T-cell (primary cell): ENCODE results near the gene KLF17. TPM values are rescaled to one million over a fixed set of nuclear protein-coding genes. Genes with fewer than 3 reads are reported as not detected.

Experiments used
- ATAC-seq, 4 experiments: fragments of 200-7000 bp in 3 of 4; fragments of 150-1000 bp in 1 of 4; cut with Tn5 transposase; replicated peaks in 1 of 4; 1 replicate in 3 of 4; 2 replicates in 1 of 4; pipeline ENCODE4 v1.10.0; 2021; ENCODE audit warnings: moderate library complexity in 3 of 4, mild to moderate bottlenecking in 2 of 4, moderate number of reproducible peaks in 1 of 4
- CTCF ChIA-PET, 2 donors: fragments of 300-600 bp; sonication (Branson Sonifier 250); formaldehyde crosslinking; loops; one replicate each; lab custom pipeline; 2022; ENCODE audit warnings: antibody characterized with exemption in 2 of 2; lab: Charles Lee
- POLR2A ChIA-PET, 2 donors: fragments of 300-600 bp; sonication (Branson Sonifier 250); formaldehyde crosslinking; loops; one replicate each; lab custom pipeline; 2022; ENCODE audit warnings: antibody characterized with exemption in 2 of 2; lab: Charles Lee
- DNase-seq, 35 experiments: peaks; one replicate each; pipeline versions ENCODE4 v3.0.0 to v3.0.0-alpha.2; 2013 to 2023
- H3K27ac ChIP-seq: one replicate; pipeline ENCODE4 v1.5.1; 2013; ENCODE audit warnings: low read length
- H3K27me3 ChIP-seq, 2 experiments: replicated peaks in 1 of 2; 1 replicate in 1 of 2; 2 replicates in 1 of 2; pipeline versions ENCODE4 v1.6.1 to v1.7.0; 2013; ENCODE audit warnings: low read length in 1 of 2, mixed read lengths in 1 of 2; ENCODE audit not compliant: control insufficient read depth in 2 of 2, insufficient read depth in 2 of 2; ENCODE audit errors: extremely low read depth in 1 of 2
- H3K36me3 ChIP-seq, 2 donors: 1 replicate in 1 of 2; 2 replicates in 1 of 2; pipeline versions ENCODE4 v1.6.1 to v1.7.0; 2013; ENCODE audit warnings: low read length in 1 of 2; ENCODE audit not compliant: control insufficient read depth in 2 of 2, insufficient read depth in 1 of 2; ENCODE audit errors: extremely low read depth in 1 of 2
- H3K4me1 ChIP-seq, 2 experiments: 1 replicate in 1 of 2; 2 replicates in 1 of 2; pipeline versions ENCODE4 v1.6.1 to v1.7.0; 2013; ENCODE audit warnings: low read length in 2 of 2, mixed read lengths in 1 of 2; ENCODE audit not compliant: insufficient read depth in 2 of 2, control insufficient read depth in 1 of 2; ENCODE audit errors: extremely low read depth in 1 of 2
- H3K4me3 ChIP-seq, 2 donors: 1 replicate in 1 of 2; 2 replicates in 1 of 2; pipeline versions ENCODE4 v1.5.1 to v1.7.0; 2013; ENCODE audit warnings: mild to moderate bottlenecking in 2 of 2, low read length in 1 of 2, moderate library complexity in 1 of 2; ENCODE audit not compliant: control insufficient read depth in 1 of 2; ENCODE audit errors: extremely low read depth in 1 of 2
- H3K9me3 ChIP-seq: 2 replicates; pipeline ENCODE4 v1.7.0; 2013
- H3K27ac Mint-ChIP-seq, 2 donors: one replicate each; pipeline ENCODE4 v1.8.0; 2020 to 2021; ENCODE audit warnings: mild to moderate bottlenecking in 2 of 2, mixed read lengths in 2 of 2
- H3K27me3 Mint-ChIP-seq, 2 donors: one replicate each; pipeline ENCODE4 v1.8.0; 2021 to 2022; ENCODE audit warnings: mixed read lengths in 2 of 2
- H3K36me3 Mint-ChIP-seq: one replicate; pipeline ENCODE4 v1.8.0; 2021; ENCODE audit warnings: mixed read lengths
- H3K4me1 Mint-ChIP-seq, 3 donors: one replicate each; pipeline ENCODE4 v1.8.0; 2020 to 2022; ENCODE audit warnings: mixed read lengths in 3 of 3, mild to moderate bottlenecking in 1 of 3
- H3K4me3 Mint-ChIP-seq, 3 donors: one replicate each; pipeline ENCODE4 v1.8.0; 2020 to 2022; ENCODE audit warnings: mild to moderate bottlenecking in 3 of 3, mixed read lengths in 3 of 3, moderate library complexity in 3 of 3
- H3K9me3 Mint-ChIP-seq, 3 donors: one replicate each; pipeline ENCODE4 v1.8.0; 2020 to 2022; ENCODE audit warnings: mixed read lengths in 3 of 3
- WGBS: methylation state at CpG from one replicate; pipeline ENCODE4 v1.1.5; 2013; ENCODE audit warnings: missing lambda C conversion rate; ENCODE audit not compliant: insufficient coverage; 5-methylcytosine and 5-hydroxymethylcytosine counted together
- total RNA-seq, 35 experiments: library from RNA in 6 of 35; stranded (reverse) in 6 of 35; fragments of 120-200 nt in 1 of 35; gene quantifications; one replicate each; pipeline versions ENCODE4 v1.2.1 to v1.2.4 and lab custom pipeline; 2013 to 2026

Gene KLF17
- total RNA-seq, 5 donors from 2014 or later (not counting 1 experiment from before 2014, with no cell fraction given), result not detected

DNA sequence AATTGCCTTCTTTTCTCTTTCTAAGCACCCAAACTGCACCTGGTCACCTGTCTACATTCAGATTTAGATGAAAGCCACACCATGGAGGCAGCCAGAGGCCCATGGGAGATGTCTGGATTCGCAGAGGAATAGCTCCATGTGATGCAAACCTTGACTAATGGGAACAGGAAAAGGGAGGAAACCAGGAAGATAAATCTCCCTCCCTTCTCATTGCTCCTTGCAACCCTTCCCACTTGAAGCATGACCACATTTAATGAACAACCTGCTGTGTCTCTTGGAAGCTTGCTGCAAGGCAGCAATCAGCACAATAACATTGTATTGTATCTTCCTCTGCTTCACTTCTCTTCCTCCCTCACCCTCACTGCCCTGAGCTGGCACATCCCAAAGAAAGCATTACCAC, 42.6 kb upstream of the KLF17 start:
- H3K4me1 ChIP-seq, result no peaks in the 10 kb centered on the region
- Mint-ChIP-seq H3K27ac (no peak overlapping the region), H3K9me3 (no peaks in the 10 kb centered on the region), H3K4me1 (no peaks in the 10 kb centered on the region), H3K4me3 (no peak overlapping the region), H3K36me3 (no peaks in the 10 kb centered on the region), H3K27me3 (peaks cover 8 to 16% of the 10 kb centered on the region in 2 donors)
- no peak for ATAC-seq
- peaks cover 0 to 12% of the 10 kb centered on the region in 2 experiments for H3K27me3 ChIP-seq
- H3K4me3 ChIP-seq, result no peak overlapping the region
- DNase-seq, result no peak
- POLR2A ChIA-PET, result interaction anchor here in 1 of 2 donors (0.6 kb wide), 1 partner anchor 28 kb away, joined by 3 read pairs; no protein-coding TSS in a partner anchor
- WGBS, result no CpG with 5 or more reads among the region's 1 CpG
- CTCF ChIA-PET, result no interaction called here
- H3K36me3 ChIP-seq, result no peaks in the 10 kb centered on the region
- no peaks in the 10 kb centered on the region for H3K9me3 ChIP-seq
- no peak overlapping the region for H3K27ac ChIP-seq

GRCh38 chr1:44077421-44077820, 41.2 kb upstream of the KLF17 start:
- H3K36me3 Mint-ChIP-seq, result no peaks in the 10 kb centered on the region
- Histone ChIP-seq H3K36me3 (no peaks in the 10 kb centered on the region), H3K4me3 (no peak overlapping the region), H3K27me3 (peaks cover 0 to 6% of the 10 kb centered on the region in 2 experiments), H3K9me3 (no peaks in the 10 kb centered on the region), H3K4me1 (no peaks in the 10 kb centered on the region), H3K27ac (no peak overlapping the region)
- 86% methylated on average over 5 of the region's 5 CpGs for WGBS
- POLR2A ChIA-PET, result no interaction called here
- no peaks in the 10 kb centered on the region for H3K9me3 Mint-ChIP-seq
- no peaks in the 10 kb centered on the region for H3K4me1 Mint-ChIP-seq
- DNase-seq (no peak), ATAC-seq (no peak)
- peaks cover 6 to 14% of the 10 kb centered on the region in 2 donors for H3K27me3 Mint-ChIP-seq
- H3K4me3 Mint-ChIP-seq, result no peak overlapping the region
- no peak overlapping the region for H3K27ac Mint-ChIP-seq
- CTCF ChIA-PET, result no interaction called here

DNA sequence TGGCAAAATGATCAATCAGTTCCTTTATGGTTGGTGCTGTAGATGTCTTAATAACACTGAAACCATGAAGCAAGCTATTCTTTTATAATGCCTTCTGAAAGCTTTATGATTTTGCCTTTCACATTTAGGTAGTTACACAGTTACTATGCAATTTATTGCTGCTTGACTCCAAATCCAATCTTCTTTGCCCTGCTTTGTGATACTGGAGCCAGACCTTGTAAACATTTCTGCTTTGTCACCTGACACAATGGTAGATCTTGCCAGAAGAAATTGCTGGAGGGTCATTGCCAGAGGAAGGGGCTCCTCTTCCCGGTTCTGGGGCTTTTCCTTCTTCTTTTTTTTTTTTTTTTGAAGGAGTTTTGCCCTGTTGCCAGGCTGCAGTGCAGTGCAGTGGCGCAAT, 40.5 kb upstream of the KLF17 start:
- DNase-seq, result no peak
- no peak for ATAC-seq
- H3K4me3 ChIP-seq, result no peak overlapping the region
- H3K27me3 Mint-ChIP-seq, result peaks cover 9 to 16% of the 10 kb centered on the region in 2 donors
- no peak overlapping the region for H3K27ac ChIP-seq
- H3K4me1 ChIP-seq, result no peaks in the 10 kb centered on the region
- no peaks in the 10 kb centered on the region for H3K36me3 Mint-ChIP-seq
- no peaks in the 10 kb centered on the region for H3K36me3 ChIP-seq
- H3K9me3 Mint-ChIP-seq, result no peaks in the 10 kb centered on the region
- peaks cover 0 to 8% of the 10 kb centered on the region in 2 experiments for H3K27me3 ChIP-seq
- ChIA-PET CTCF (no interaction called here), POLR2A (no interaction called here)
- no peaks in the 10 kb centered on the region for H3K9me3 ChIP-seq
- no peaks in the 10 kb centered on the region for H3K4me1 Mint-ChIP-seq
- H3K4me3 Mint-ChIP-seq, result no peak overlapping the region
- WGBS, result 100% methylated on average over 1 of the region's 2 CpGs
- H3K27ac Mint-ChIP-seq, result no peak overlapping the region

DNA sequence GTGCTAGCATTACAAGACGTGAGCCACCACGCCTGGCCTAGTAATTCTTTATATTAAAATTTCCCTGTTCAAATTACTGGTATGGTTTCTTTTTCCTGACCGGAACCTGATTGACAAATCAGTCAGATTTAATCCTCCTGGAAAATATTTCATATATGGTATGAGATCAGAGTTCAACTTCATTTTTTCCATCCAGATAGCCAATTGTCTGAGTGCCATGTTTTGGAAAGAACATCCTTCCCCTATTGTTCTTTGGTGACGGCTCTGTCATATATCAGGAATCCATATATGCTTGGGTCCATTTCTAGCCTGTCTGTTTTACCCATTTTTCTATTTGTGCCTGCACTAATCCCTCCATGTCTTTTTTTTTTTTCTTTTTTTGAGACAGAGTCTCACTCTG, 39.1 kb upstream of the KLF17 start:
- WGBS, result no CpG with 5 or more reads among the region's 4 CpGs
- CTCF ChIA-PET, result no interaction called here
- no peak overlapping the region for H3K4me3 Mint-ChIP-seq
- Histone ChIP-seq H3K9me3 (no peaks in the 10 kb centered on the region), H3K4me1 (no peaks in the 10 kb centered on the region), H3K36me3 (no peaks in the 10 kb centered on the region), H3K4me3 (no peak overlapping the region), H3K27me3 (peaks cover 0 to 15% of the 10 kb centered on the region in 2 experiments), H3K27ac (no peak overlapping the region)
- H3K9me3 Mint-ChIP-seq, result no peaks in the 10 kb centered on the region
- no peaks in the 10 kb centered on the region for H3K4me1 Mint-ChIP-seq
- H3K27ac Mint-ChIP-seq, result no peak overlapping the region
- no peaks in the 10 kb centered on the region for H3K36me3 Mint-ChIP-seq
- H3K27me3 Mint-ChIP-seq, result peaks cover 9 to 24% of the 10 kb centered on the region in 2 donors
- ATAC-seq, result no peak
- no peak for DNase-seq
- POLR2A ChIA-PET, result no interaction called here

DNA sequence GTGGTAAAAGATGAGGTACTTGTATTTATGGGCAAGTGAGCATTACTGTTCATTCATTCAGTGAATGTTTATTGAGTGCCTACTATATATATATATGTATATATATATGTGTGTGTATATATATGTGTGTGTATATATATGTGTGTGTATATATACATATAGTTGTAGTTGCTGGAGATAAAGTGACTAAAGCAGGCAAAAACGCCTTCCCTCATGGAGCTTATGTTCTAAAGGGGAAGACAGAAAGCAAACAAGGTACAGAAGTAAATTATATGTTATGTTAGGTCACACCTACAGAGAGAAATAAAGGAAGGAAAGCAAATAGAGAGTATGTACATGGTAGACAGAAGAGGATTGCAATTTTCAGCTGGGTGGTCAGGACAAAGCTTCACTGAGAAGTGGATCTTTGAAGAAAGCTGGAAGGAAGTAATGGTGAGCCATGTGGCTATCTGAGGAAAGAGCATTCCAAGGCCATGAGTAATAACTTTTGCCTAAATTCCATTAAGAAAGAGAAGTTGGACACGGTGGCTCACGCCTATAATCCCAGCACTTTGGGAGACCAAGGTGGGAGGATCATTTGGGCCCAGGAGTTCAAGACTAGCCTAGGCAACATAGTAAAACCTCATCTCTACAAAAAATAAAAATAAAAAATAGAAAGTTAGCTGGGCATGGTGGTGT, 33.5 kb upstream of the KLF17 start:
- H3K4me1 ChIP-seq, result no peaks in the 10 kb centered on the region
- POLR2A ChIA-PET, result interaction anchor here in 1 of 2 donors (0.7 kb wide), 1 partner anchor 242 kb away, joined by 8 read pairs; no protein-coding TSS in a partner anchor

DNA sequence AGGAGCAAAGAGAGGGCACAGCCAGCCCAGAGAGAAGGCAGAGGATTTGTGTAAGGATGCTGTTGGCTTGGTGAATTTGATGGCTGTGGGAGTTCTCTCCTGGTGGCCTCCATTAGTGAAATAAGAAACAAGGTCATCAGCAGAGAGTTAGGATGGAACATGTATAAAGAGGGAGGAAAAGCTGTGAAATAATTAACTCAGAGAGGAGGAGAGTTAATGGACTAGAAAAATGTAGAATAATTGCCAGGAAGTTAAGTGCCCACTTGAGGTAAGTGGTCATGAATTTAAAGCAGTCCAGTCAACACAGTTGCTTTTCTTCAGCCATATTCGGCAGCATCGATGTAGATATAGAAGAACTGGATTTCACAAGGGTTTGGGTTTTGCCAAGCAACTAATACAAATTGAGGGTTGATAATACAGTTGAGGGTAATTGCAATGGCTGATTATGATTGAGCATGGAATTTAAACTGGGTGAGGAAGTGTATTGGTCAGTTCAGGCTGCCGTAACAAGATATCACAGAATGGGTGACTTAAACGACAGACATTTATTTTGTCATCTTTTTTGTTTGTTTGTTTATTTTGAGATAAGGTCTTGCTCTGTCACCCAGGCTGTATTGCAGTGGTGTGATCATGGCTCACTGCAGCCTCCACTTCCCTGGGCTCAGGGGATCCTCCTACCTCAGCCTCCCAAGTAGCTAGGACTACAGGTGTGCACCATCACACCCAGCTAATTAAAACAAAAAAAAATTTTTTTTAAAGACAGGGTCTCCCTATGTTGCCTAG, 31.7 kb upstream of the KLF17 start:
- no CpG with 5 or more reads among the region's 4 CpGs for WGBS
- CTCF ChIA-PET, result no interaction called here
- H3K9me3 Mint-ChIP-seq, result no peaks in the 10 kb centered on the region

More for the DNA sequence above, 33.5 kb upstream of the KLF17 start:
- peaks cover 0 to 16% of the 10 kb centered on the region in 2 experiments for H3K27me3 ChIP-seq
- Mint-ChIP-seq H3K36me3 (no peaks in the 10 kb centered on the region), H3K9me3 (no peaks in the 10 kb centered on the region), H3K4me3 (no peak overlapping the region), H3K4me1 (no peaks in the 10 kb centered on the region), H3K27me3 (peaks cover 30 to 47% of the 10 kb centered on the region in 2 donors), H3K27ac (no peak overlapping the region)
- CTCF ChIA-PET, result interaction anchor here in 1 of 2 donors (0.5 kb wide), 1 partner anchor 26 kb away, joined by 4 read pairs; no protein-coding TSS in a partner anchor
- no peak overlapping the region for H3K4me3 ChIP-seq
- DNase-seq, result no peak
- H3K27ac ChIP-seq, result no peak overlapping the region
- ATAC-seq, result no peak
- no peaks in the 10 kb centered on the region for H3K36me3 ChIP-seq
- WGBS, result 40% methylated on average over 1 of the region's 3 CpGs
- H3K9me3 ChIP-seq, result no peaks in the 10 kb centered on the region

More for the DNA sequence above, 31.7 kb upstream of the KLF17 start:
- Histone ChIP-seq H3K4me1 (no peaks in the 10 kb centered on the region), H3K9me3 (no peaks in the 10 kb centered on the region), H3K4me3 (no peak overlapping the region), H3K36me3 (no peaks in the 10 kb centered on the region), H3K27me3 (peaks cover 0 to 16% of the 10 kb centered on the region in 2 experiments), H3K27ac (no peak overlapping the region)
- no peaks in the 10 kb centered on the region for H3K36me3 Mint-ChIP-seq
- H3K4me3 Mint-ChIP-seq, result no peak overlapping the region
- H3K27me3 Mint-ChIP-seq, result peaks cover 34 to 50% of the 10 kb centered on the region in 2 donors
- H3K4me1 Mint-ChIP-seq, result no peaks in the 10 kb centered on the region
- ATAC-seq, result no peak
- POLR2A ChIA-PET, result no interaction called here
- no peak for DNase-seq
- H3K27ac Mint-ChIP-seq, result no peak overlapping the region
